IgD-negative memory B cell (primary cell): Measurements from ENCODE around the gene LIFR. TPM values are rescaled to one million over a fixed set of nuclear protein-coding genes. Genes with fewer than 3 reads are reported as not detected.

Experiments used
- H3K27ac Mint-ChIP-seq, 3 donors: one replicate each; pipeline ENCODE4 v1.8.0; 2020 to 2022; ENCODE audit warnings: mild to moderate bottlenecking in 3 of 3, mixed read lengths in 3 of 3, moderate library complexity in 1 of 3
- H3K27me3 Mint-ChIP-seq: one replicate; pipeline ENCODE4 v1.8.0; 2021; ENCODE audit warnings: mixed read lengths
- H3K36me3 Mint-ChIP-seq: one replicate; pipeline ENCODE4 v1.8.0; 2020; ENCODE audit warnings: mild to moderate bottlenecking, mixed read lengths
- H3K4me1 Mint-ChIP-seq, 3 donors: one replicate each; pipeline ENCODE4 v1.8.0; 2020 to 2022; ENCODE audit warnings: mixed read lengths in 3 of 3, mild to moderate bottlenecking in 1 of 3
- H3K4me3 Mint-ChIP-seq, 4 donors: one replicate each; pipeline ENCODE4 v1.8.0; 2020 to 2022; ENCODE audit warnings: mild to moderate bottlenecking in 4 of 4, mixed read lengths in 4 of 4, moderate library complexity in 3 of 4
- H3K9me3 Mint-ChIP-seq, 3 donors: one replicate each; pipeline ENCODE4 v1.8.0; 2020 to 2021; ENCODE audit warnings: mixed read lengths in 3 of 3, mild to moderate bottlenecking in 1 of 3
- polyA plus RNA-seq: library from polyadenylated mRNA; unstranded; fragments of 300-500 nt; fragmentation: Illumina TruSeq; gene quantifications from one replicate; pipeline ENCODE4 v1.2.3, GENCODE V29; 2021

The LIFR gene
- polyA plus RNA-seq, 1 donor from 2014 or later: not detected

DNA sequence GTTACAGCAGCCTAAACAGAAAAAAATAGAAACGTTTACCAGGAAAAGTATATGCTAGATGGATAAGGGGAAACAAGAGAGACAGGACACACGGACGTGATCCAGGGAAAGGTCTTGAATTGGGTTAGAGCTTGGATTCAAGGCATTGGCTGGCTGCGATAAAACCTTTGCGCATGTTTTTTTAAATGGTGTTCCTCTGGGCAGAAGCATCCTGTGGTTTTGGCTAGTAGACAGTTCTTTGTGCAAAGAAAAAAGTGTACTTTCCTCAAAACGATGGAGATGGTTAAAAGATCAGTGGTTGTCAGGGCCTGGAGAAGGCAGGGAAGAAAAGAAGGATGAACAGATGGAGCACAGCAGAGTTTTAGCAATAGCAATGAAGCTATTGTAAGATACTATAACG is 37.5 kb upstream of the LIFR start:
- H3K27me3 Mint-ChIP-seq: peaks cover 12% of the 10 kb centered on the region
- H3K27ac Mint-ChIP-seq: no peak overlapping the region
- peaks cover 0 to 2% (median 0%) of the 10 kb centered on the region in 3 donors for H3K9me3 Mint-ChIP-seq
- H3K4me3 Mint-ChIP-seq: no peak overlapping the region
- no peaks in the 10 kb centered on the region for H3K36me3 Mint-ChIP-seq
- no peaks in the 10 kb centered on the region for H3K4me1 Mint-ChIP-seq

DNA sequence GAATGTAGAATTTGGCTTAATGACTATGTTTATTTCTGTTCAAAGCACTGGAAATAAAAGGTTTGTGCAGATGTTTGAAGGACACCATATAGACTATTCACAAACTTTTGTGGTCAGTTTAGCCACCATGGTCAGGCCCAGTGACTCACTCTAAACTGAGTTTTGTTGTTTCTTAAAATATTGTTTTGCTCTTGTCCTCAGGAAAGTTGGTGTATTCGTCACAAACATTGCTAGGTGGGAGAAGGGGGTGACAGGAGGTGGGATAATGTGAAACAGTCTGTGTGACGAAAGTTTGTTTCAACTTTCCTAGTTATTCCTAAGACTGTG is 35.0 kb upstream of the LIFR start:
- Mint-ChIP-seq H3K27me3 (peaks cover 2% of the 10 kb centered on the region), H3K4me1 (no peaks in the 10 kb centered on the region), H3K27ac (no peak overlapping the region), H3K9me3 (no peaks in the 10 kb centered on the region), H3K36me3 (no peaks in the 10 kb centered on the region), H3K4me3 (peak overlapping the region in 1 of 4 donors; percentile 40)

DNA sequence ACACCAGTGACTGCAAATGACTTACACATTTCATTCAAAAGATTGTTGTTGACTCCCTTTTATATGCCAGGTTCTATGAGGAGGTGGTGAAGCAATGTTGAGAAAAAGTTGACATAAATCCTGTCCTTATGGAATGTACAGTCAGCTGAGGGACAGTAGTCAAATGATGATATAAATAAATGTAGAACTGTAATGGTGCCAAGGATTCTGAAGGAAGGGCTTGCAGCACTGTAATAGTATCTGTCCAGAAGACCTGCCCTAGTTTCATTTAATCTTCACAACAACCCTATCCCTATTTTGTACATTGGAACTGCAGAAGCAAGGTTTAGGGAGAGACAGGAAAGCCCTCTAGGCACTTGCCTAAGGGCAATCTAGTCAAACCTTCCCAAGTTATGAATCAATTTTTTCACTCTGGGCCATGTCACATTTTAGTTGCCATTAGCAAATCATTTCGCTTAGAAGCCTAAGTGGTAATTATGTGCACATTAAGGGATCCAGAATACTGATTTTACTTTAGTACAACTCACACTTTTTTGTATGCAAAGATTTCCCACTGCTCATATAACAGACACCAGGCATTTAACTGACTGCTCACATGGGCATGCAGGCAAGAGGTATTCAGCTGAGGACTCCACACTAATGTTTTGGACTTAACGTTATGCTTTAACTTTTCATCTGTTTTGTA is 34.5 kb upstream of the LIFR start:
- Mint-ChIP-seq H3K27ac (no peak overlapping the region), H3K36me3 (no peaks in the 10 kb centered on the region), H3K4me1 (peaks cover 0 to under 1% (median 0%) of the 10 kb centered on the region in 3 donors), H3K4me3 (no peak overlapping the region), H3K27me3 (peaks cover 2% of the 10 kb centered on the region), H3K9me3 (no peaks in the 10 kb centered on the region)

DNA sequence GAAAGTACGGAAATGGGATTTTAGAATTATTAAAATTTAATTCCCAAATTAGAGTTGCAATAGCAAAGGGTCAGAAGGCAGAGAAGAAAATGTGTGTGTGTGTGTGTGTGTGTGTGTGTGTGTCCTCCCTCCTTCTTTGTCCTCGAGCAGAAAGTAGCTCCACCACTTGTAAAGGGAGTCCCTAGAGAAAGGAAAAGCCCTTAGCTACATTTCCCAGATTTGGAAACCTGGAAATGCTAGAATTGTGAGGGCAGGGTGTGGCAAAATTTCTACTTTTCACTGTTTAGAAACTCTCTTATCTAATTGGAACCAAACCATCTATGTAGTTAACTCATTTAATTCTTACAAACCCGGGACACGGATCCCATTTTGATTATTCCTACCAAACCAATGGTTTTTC is 33.2 kb upstream of the LIFR start:
- peaks cover 0 to 2% (median 0%) of the 10 kb centered on the region in 3 donors for H3K4me1 Mint-ChIP-seq
- H3K27ac Mint-ChIP-seq: no peak overlapping the region
- H3K4me3 Mint-ChIP-seq: no peak overlapping the region
- peaks cover 2% of the 10 kb centered on the region for H3K27me3 Mint-ChIP-seq
- no peaks in the 10 kb centered on the region for H3K9me3 Mint-ChIP-seq
- H3K36me3 Mint-ChIP-seq: no peaks in the 10 kb centered on the region

DNA sequence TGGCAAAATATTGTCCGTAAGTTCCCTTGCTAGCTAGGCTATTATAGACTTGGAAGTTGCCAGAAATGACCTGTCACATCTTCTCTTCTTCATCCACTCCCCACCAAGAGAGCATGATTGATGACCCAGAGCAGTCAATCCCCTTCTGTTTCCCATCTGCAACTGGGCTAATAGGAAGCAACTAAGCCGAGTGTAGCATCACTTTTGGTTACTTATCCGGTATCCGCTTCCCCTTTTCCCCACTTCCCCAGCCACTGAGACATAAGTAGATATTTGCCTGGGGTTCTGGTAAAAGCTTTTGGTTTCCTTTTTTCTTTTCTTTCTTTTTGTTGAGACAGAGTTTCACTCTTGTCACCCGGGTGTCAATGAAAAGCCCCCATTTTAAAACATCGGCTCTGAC is 29.4 kb upstream of the LIFR start:
- peaks cover 3% of the 10 kb centered on the region for H3K27me3 Mint-ChIP-seq
- peaks cover 0 to 2% (median 0%) of the 10 kb centered on the region in 3 donors for H3K4me1 Mint-ChIP-seq
- H3K27ac Mint-ChIP-seq: no peak overlapping the region
- no peaks in the 10 kb centered on the region for H3K9me3 Mint-ChIP-seq
- no peaks in the 10 kb centered on the region for H3K36me3 Mint-ChIP-seq
- H3K4me3 Mint-ChIP-seq: no peak overlapping the region

DNA sequence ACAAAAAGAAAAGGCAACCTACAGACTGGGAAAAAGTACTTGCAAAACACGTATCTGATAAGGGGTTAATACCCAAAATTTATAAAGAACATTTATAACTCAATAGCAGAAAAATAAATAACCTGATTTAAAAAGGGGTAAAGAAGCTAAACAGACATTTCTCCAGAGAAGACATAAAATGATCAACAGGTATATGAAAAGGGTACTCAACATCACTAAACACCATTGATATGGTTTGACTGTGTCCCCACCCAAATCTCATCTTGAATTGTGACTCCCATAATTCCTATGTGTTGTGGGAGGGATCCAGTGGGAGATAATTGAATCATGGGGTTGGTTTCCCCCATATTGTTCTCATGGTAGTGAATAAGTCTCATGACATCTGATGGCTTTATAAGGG is 27.1 kb upstream of the LIFR start:
- Mint-ChIP-seq H3K27me3 (peaks cover 3% of the 10 kb centered on the region), H3K9me3 (no peaks in the 10 kb centered on the region), H3K4me3 (no peak overlapping the region), H3K36me3 (peaks cover 3% of the 10 kb centered on the region), H3K4me1 (peaks cover 0 to 2% (median 0%) of the 10 kb centered on the region in 3 donors), H3K27ac (no peak overlapping the region)

DNA sequence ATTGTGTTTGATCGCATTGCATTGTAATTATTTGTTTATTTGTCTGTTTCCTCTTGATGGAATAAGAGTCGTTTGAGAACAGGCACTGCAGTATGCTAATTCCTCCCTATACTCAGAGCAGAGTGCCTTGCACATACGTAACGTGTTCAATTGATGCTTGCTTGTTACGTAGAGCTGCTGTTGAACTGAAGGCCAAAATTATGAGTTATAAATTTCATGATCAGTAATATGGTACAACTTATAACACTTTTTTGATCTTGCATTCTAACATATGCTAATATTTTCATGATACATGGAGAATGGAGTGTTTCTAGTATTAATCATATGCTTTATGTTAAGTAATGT is 26.5 kb upstream of the LIFR start:
- Mint-ChIP-seq H3K36me3 (peaks cover 3% of the 10 kb centered on the region), H3K27me3 (peaks cover 3% of the 10 kb centered on the region), H3K27ac (no peak overlapping the region), H3K4me1 (peaks cover 0 to 2% (median 0%) of the 10 kb centered on the region in 3 donors), H3K9me3 (no peaks in the 10 kb centered on the region), H3K4me3 (no peak overlapping the region)

DNA sequence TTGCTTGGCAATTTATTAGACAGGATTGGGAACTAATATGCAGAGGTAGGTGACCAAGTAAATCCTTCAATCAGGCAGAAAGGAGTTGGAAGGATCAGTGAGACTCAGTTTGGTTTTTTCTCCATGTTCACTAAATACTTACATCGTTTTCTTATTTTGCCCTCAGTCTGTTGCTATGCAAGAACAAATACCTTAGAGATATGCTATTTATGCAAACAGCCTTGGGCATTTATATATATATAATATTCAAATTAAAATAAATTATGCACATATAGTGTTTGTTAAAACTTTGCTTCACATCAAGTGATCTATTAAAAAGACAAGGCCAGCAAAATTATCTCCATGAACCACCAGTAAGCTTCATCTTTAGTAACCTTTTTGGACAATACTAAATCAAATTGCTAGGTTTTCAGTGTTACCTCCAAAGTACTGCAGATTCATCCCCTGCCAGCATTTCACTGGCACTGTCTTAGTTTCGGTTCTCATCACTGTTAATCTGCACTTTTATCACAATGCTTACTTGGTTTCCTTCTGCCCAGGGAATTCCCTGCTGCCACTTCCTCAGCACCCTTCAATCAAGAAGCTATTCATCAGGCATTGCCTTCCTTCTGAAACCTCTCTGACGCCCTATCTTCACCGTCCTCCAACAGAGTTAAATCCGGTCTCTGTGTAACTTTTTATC is 26.0 kb upstream of the LIFR start:
- no peaks in the 10 kb centered on the region for H3K9me3 Mint-ChIP-seq
- no peak overlapping the region for H3K27ac Mint-ChIP-seq
- peaks cover 3% of the 10 kb centered on the region for H3K36me3 Mint-ChIP-seq
- peaks cover 0 to 2% (median under 1%) of the 10 kb centered on the region in 3 donors for H3K4me1 Mint-ChIP-seq
- H3K27me3 Mint-ChIP-seq: peaks cover 3% of the 10 kb centered on the region
- H3K4me3 Mint-ChIP-seq: no peak overlapping the region

DNA sequence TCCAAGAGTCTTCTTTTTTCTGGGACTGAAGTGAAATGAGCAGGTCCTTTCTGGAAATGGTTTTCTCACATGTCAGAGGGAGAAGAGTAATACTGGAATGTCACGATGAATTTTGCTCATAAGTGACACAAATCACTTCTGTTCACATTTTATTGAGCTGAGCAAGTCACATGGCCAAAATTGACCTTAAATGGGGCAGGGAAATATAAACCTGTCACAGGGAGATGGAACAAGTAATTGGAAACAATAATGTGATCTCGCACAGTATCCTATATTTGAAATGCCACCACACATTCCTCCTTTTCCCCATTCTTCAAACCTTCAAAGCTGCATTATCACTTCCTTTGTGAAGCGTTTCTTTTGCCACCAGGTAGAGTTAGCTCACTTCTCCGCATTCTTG is 25.2 kb upstream of the LIFR start:
- H3K4me3 Mint-ChIP-seq: no peak overlapping the region
- peaks cover 3% of the 10 kb centered on the region for H3K36me3 Mint-ChIP-seq
- peaks cover 3% of the 10 kb centered on the region for H3K27me3 Mint-ChIP-seq
- H3K27ac Mint-ChIP-seq: no peak overlapping the region
- peaks cover 0 to 2% (median 2%) of the 10 kb centered on the region in 3 donors for H3K4me1 Mint-ChIP-seq
- H3K9me3 Mint-ChIP-seq: no peaks in the 10 kb centered on the region

DNA sequence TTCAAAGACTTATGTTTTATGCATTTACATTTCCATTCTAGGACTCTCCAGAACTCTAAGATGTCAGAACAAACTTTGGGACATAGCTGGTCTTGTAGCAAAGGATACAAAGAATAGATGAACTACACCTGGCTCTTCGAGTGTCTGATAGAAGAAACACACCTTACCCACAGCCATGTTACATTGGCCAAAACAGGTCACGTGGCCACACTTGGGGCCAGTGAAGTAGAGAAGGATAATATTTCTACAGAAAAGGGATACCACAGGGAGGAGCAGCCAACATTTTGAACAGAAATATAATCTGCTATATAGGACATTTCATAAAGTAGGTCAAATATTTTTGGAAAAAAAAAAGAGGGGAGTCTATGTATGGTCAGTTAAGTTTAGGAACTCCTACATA is 22.7 kb upstream of the LIFR start:
- Mint-ChIP-seq H3K36me3 (peaks cover 3% of the 10 kb centered on the region), H3K4me3 (no peak overlapping the region), H3K27me3 (peaks cover 6% of the 10 kb centered on the region), H3K27ac (no peak overlapping the region), H3K9me3 (no peaks in the 10 kb centered on the region), H3K4me1 (peaks cover 0 to 2% (median 0%) of the 10 kb centered on the region in 3 donors)

DNA sequence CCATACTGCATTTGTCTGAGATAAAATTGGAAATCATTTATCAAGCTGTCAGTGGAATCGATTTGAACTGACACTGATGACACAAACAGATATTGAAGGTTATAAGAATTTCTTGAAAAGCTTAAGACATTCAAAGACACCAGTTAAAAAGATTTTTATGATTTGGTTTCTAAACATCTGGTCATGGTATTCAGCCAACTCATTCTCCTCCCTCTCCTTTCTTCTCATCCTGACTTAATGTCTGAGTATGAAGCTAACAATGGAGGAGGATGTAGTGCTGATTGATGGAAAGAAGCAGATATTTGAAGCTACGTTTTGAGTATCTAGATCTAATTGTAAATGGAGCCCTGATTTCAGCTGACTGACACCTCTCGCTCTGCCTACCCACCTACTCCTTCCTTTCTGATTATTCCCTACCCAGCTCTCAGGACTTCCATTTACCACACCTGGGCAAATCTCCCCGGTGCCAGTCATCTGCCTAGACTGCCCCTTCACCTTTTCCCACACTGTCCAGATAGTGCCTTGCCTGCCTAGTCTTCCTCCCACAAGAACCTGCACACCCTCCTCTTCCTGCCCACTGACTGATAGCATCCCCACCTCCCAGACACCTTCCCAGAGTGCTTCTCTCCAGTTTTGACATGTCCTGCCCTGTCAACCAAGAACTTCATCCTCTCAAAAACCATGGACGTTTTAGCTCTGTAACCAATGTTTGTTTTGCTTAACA is 20.7 kb upstream of the LIFR start:
- H3K36me3 Mint-ChIP-seq: peaks cover 3% of the 10 kb centered on the region
- peaks cover 0 to 2% (median 0%) of the 10 kb centered on the region in 3 donors for H3K4me1 Mint-ChIP-seq
- peak overlapping the region in 1 of 3 donors; percentile 38 for H3K27ac Mint-ChIP-seq
- no peak overlapping the region for H3K4me3 Mint-ChIP-seq
- peaks cover 6% of the 10 kb centered on the region for H3K27me3 Mint-ChIP-seq
- H3K9me3 Mint-ChIP-seq: no peaks in the 10 kb centered on the region

DNA sequence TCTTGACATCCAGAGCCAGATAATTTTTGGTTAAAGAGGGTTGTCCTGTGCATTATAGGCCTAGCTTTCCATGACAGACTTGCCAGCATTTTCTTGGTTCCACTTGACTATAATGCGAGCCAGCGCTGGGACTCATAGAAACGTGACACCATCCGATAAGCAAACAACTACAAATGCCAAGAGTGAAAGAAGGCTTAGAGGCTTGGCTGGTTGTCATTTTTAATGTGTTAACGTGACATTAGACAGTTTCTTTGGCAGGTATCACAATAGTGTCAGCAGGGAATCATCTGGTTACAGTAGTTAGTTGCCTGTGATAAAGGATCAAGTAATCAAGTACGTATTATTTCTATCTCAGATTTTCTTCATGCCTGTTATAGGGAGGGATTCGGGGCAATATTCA is 20.0 kb upstream of the LIFR start:
- Mint-ChIP-seq H3K9me3 (no peaks in the 10 kb centered on the region), H3K36me3 (peaks cover 3% of the 10 kb centered on the region), H3K27ac (no peak overlapping the region), H3K4me1 (peaks cover 0 to 2% (median 0%) of the 10 kb centered on the region in 3 donors), H3K27me3 (peaks cover 6% of the 10 kb centered on the region), H3K4me3 (no peak overlapping the region)

DNA sequence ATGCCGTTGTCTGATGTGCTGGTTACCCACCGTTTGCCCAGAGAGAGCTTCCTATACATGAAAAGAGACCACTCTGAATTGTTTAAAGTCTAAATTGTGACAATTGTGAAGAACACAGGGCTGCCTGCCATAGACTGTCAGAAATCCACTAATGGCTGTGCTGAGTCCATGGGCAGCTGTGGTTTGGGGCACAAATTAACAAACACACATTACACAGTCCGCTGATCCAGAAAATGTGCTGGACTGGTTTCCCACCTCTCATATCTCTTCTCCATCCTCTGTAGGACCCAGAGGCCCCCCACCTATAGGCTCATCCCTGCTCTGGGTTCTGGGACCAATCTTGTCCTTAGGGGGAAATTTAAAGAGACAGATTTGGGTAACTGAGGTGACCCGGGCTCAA is 19.0 kb upstream of the LIFR start:
- Mint-ChIP-seq H3K4me3 (no peak overlapping the region), H3K27ac (peak overlapping the region in 1 of 3 donors; percentile 13), H3K9me3 (no peaks in the 10 kb centered on the region), H3K36me3 (peaks cover 3% of the 10 kb centered on the region), H3K4me1 (peaks cover 0 to 2% (median 0%) of the 10 kb centered on the region in 3 donors), H3K27me3 (peaks cover 6% of the 10 kb centered on the region)

DNA sequence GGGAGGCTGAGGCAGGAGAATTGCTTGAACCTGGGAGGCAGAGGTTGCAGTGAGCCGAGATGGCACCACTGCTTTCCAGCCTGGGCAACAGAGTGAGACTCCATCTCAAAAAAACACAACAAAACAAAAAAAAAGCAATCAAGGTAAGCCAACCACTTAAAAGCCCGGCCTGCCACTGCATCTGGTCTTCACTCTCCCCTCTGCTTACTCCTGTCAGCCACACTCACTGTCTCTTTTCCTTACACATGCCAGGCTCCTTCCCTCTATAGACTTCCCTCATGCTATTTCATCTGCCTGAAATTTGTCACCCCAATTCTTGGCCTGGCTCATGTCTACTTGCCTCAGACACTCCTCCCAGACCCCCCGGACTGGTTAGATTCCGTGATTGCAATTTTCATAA is 17.6 kb upstream of the LIFR start:
- Mint-ChIP-seq H3K36me3 (no peaks in the 10 kb centered on the region), H3K4me3 (no peak overlapping the region), H3K27me3 (peaks cover 9% of the 10 kb centered on the region), H3K4me1 (peaks cover 0 to 2% (median 0%) of the 10 kb centered on the region in 3 donors), H3K27ac (no peak overlapping the region), H3K9me3 (peaks cover 0 to under 1% (median 0%) of the 10 kb centered on the region in 3 donors)

DNA sequence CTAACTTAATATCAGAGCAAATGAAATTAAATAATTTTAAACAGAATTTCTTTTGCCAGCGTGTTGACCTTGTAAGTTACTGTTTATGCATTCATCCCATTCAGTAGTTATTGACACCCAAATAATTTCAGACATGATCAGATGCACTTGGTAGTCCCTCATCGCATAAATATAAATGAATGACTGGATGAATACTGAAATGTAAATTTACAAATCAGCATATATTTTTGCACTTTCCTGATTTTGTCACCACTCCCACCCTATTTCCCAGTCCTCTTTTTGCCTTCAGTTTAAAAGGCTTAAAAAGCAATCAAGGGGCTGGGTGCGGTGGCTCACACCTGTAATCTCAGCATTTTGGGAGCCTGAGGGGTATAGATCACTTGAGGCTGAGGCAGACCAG is 17.1 kb upstream of the LIFR start:
- peaks cover 12% of the 10 kb centered on the region for H3K27me3 Mint-ChIP-seq
- H3K9me3 Mint-ChIP-seq: peaks cover 0 to 2% (median 0%) of the 10 kb centered on the region in 3 donors
- peaks cover 0 to 2% (median 0%) of the 10 kb centered on the region in 3 donors for H3K4me1 Mint-ChIP-seq
- H3K4me3 Mint-ChIP-seq: no peak overlapping the region
- H3K36me3 Mint-ChIP-seq: no peaks in the 10 kb centered on the region
- no peak overlapping the region for H3K27ac Mint-ChIP-seq
